ENCODE results near the gene KIZ. TPM values are rescaled to one million over a fixed set of nuclear protein-coding genes. Genes with fewer than 3 reads are reported as not detected.

The KIZ gene
- total RNA-seq, 6 experiments from 2014 or later, result 11.5 to 18.8 (median 14.0) TPM

DNA sequence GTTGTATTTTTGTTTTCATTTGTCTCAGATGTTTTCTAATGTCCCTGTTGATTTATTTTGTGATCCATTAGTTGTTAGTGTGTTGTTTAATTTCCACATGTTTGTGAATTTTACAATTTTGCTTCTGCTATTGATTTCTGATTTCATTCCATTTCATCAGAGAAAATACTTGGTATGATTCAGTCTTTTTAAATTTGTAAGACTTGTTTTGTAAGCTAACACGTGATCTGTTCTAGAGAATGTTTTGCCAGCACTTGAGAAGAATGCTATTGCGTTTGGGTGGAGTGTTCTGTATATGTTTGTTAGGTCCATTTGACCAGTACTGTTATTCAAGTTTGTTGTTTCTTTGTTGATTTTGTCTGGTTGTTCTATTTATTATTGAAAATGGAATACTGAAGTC lies 53.9 kb downstream of the KIZ start:
- peak overlapping the region; percentile 69; the same call in 1 of the 2 replicates for H3K4me3 Mint-ChIP-seq
- TF ChIP-seq, protein P1, sequence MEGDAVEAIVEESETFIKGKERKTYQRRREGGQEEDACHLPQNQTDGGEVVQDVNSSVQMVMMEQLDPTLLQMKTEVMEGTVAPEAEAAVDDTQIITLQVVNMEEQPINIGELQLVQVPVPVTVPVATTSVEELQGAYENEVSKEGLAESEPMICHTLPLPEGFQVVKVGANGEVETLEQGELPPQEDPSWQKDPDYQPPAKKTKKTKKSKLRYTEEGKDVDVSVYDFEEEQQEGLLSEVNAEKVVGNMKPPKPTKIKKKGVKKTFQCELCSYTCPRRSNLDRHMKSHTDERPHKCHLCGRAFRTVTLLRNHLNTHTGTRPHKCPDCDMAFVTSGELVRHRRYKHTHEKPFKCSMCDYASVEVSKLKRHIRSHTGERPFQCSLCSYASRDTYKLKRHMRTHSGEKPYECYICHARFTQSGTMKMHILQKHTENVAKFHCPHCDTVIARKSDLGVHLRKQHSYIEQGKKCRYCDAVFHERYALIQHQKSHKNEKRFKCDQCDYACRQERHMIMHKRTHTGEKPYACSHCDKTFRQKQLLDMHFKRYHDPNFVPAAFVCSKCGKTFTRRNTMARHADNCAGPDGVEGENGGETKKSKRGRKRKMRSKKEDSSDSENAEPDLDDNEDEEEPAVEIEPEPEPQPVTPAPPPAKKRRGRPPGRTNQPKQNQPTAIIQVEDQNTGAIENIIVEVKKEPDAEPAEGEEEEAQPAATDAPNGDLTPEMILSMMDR (IDR thresholded peaks at IDR 0.05), result no peak
- peaks cover 7% of the 10 kb centered on the region for H3K9me3 Mint-ChIP-seq
- peaks cover 56% of the 10 kb centered on the region for H3K4me1 Mint-ChIP-seq (ENCODE audit: low read depth)
- peaks cover 11% of the 10 kb centered on the region for H3K36me3 Mint-ChIP-seq (ENCODE audit: low read depth)
- peak; percentile 55 for DNase-seq
- peak overlapping the region; percentile 52 for H3K27ac Mint-ChIP-seq
- H3K27me3 Mint-ChIP-seq (ENCODE audit: insufficient read depth), result no peaks in the 10 kb centered on the region

DNA sequence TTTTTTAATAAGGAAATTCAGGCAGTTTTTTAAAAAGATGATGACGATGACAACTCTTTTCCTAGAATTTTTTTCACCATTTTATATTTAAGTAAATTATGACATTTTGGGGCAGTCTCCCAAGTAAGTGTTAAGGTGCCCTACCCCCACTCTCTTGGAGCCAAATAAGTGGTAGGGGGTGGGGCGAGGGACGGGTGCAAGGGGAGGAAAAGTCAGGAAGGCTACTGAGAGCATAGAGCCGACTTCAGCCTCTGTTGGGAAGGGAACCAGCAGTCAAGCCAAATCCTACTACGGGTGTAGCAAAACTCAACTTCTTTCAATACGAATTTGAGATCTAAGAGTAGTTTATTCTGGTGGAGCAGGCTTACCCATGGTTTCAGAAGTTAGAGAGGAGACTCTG lies 54.4 kb downstream of the KIZ start:
- Mint-ChIP-seq H3K4me1 (ENCODE audit: low read depth) (peaks cover 60% of the 10 kb centered on the region), H3K27ac (no peak overlapping the region), H3K36me3 (ENCODE audit: low read depth) (peaks cover 11% of the 10 kb centered on the region), H3K27me3 (ENCODE audit: insufficient read depth) (no peaks in the 10 kb centered on the region), H3K4me3 (no peak overlapping the region), H3K9me3 (peaks cover 7% of the 10 kb centered on the region)
- DNase-seq, result no peak
- TF ChIP-seq, protein P1 (IDR thresholded peaks at IDR 0.05), result no peak

DNA sequence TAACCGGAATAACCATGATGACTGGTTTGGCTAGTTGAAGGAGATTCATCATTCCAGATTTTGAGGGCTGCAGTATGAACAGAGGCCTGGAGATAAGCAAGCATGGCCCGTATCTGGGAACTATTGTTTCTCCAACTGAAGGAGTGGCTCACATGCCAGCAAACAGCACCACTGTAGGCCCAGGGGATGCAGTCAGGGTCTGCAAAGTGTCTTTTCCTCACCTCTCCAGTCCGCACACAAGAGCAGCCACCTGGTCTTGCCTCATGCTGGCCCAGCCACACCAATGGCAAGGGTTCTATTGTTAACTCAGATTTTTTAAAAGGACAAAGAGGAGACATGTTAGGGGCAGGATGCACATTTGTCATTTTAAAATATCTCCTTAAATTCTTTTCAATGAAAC lies 55.1 kb downstream of the KIZ start:
- H3K9me3 Mint-ChIP-seq, result peaks cover 7% of the 10 kb centered on the region
- H3K36me3 Mint-ChIP-seq (ENCODE audit: low read depth), result peaks cover 11% of the 10 kb centered on the region
- H3K27ac Mint-ChIP-seq, result peak overlapping the region; percentile 45; the same call in 1 of the 2 replicates
- DNase-seq, result no peak
- H3K27me3 Mint-ChIP-seq (ENCODE audit: insufficient read depth), result no peaks in the 10 kb centered on the region; the same call in 1 of the 2 replicates
- TF ChIP-seq, protein P1 (IDR thresholded peaks at IDR 0.05), result no peak
- H3K4me3 Mint-ChIP-seq, result no peak overlapping the region
- H3K4me1 Mint-ChIP-seq (ENCODE audit: low read depth), result peaks cover 60% of the 10 kb centered on the region

DNA sequence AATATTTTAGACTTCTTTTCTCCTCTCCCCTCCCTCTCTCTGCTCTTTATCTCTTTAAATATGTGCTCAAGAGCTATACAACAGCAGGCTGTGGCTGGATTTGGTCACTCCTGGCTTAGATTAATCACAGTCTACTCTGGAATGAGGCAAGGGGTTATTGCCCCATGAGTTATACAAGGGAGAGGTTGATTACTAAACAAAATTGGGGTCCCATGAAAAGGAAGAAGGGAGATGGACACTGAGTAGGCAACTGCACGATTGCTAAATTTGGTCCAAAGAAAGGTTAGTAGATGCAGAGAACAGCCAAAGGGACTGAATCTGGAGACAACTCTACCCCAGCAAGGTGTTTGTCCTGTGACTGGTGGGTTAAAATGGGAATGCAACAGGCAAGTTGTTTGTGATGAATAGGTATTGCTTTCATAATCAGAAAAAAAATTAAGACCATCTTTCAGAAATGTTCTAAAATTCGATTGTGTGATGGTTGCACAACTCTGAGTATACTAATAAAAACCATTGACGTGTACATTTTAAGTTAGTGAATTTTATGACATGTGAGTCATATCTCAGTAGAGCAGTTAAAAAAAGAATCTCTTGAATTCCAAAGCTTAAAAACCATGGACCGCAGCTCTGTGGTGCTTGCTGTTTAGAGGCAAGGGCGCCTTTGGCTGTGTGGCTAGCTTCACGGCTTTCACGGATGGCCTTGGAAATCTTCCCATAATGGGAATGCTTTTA lies 57.1 kb downstream of the KIZ start:
- peak overlapping the region; percentile 95 for H3K27ac Mint-ChIP-seq
- peak overlapping the region; percentile 76 for H3K4me3 Mint-ChIP-seq
- DNase-seq, result peak; percentile 91
- TF ChIP-seq, protein P1 (IDR thresholded peaks at IDR 0.05), result no peak
- peaks cover 60% of the 10 kb centered on the region for H3K4me1 Mint-ChIP-seq (ENCODE audit: low read depth)
- no peaks in the 10 kb centered on the region; the same call in 1 of the 2 replicates for H3K36me3 Mint-ChIP-seq (ENCODE audit: low read depth)
- H3K9me3 Mint-ChIP-seq, result no peaks in the 10 kb centered on the region
- H3K27me3 Mint-ChIP-seq (ENCODE audit: insufficient read depth), result no peaks in the 10 kb centered on the region; the same call in 1 of the 2 replicates

DNA sequence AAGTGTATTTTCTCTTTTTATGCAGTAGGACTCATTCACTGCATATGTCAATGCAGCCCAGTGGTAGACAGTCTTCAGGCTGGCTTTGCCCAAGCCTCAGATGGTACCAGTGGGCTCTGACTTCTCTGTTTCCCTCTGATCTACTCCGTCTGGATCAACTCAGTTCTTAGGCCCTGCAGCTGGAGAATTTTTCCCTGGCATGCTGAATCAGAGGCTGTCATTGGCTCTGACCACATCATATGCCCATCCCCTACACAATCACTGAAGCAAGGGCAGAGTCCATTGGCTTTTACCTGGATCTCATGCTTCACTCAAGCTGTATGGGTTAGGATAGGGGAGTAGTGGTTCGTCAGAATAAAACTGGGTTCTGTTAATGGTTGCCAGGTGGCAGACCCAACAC lies 57.8 kb downstream of the KIZ start:
- Mint-ChIP-seq H3K9me3 (no peaks in the 10 kb centered on the region), H3K36me3 (ENCODE audit: low read depth) (no peaks in the 10 kb centered on the region; the same call in 1 of the 2 replicates), H3K4me1 (ENCODE audit: low read depth) (peaks cover 58% of the 10 kb centered on the region), H3K4me3 (peak overlapping the region; percentile 70), H3K27ac (peak overlapping the region; percentile 95), H3K27me3 (ENCODE audit: insufficient read depth) (no peaks in the 10 kb centered on the region; the same call in 1 of the 2 replicates)
- DNase-seq, result peak; percentile 55
- TF ChIP-seq, protein P1 (IDR thresholded peaks at IDR 0.05), result no peak
